Hepatocyte (in vitro differentiated cells): ENCODE results near the gene ARHGEF10L. TPM values are rescaled to one million over a fixed set of nuclear protein-coding genes. Genes with fewer than 3 reads are reported as not detected.

Source experiments
- DNase-seq: peaks from one replicate; pipeline ENCODE4 v3.0.0-alpha.2; 2016; ENCODE audit warnings: low spot score
- H2AFZ ChIP-seq: fragments of 200-600 bp; sonication (generic); 2 replicates; pipeline ENCODE4 v1.6.0; 2016; ENCODE audit warnings: antibody characterized with exemption, mild to moderate bottlenecking
- H3K27ac ChIP-seq: fragments of 200-600 bp; sonication (generic); 2 replicates; pipeline ENCODE4 v1.5.1; 2016; ENCODE audit warnings: mild to moderate bottlenecking
- H3K27me3 ChIP-seq: fragments of 200-600 bp; sonication (generic); 2 replicates; pipeline ENCODE4 v1.6.1; 2016
- H3K36me3 ChIP-seq: fragments of 200-600 bp; sonication (generic); replicated peaks from 2 replicates; pipeline ENCODE4 v1.5.1; 2016; ENCODE audit warnings: low read depth; ENCODE audit not compliant: insufficient read depth
- H3K4me1 ChIP-seq: fragments of 200-600 bp; sonication (generic); 2 replicates; pipeline ENCODE4 v1.5.1; 2016; ENCODE audit warnings: mild to moderate bottlenecking, moderate library complexity; ENCODE audit not compliant: insufficient read depth
- H3K4me2 ChIP-seq: fragments of 200-600 bp; sonication (generic); 2 replicates; pipeline ENCODE4 v1.6.0; 2016
- H3K4me3 ChIP-seq: fragments of 200-600 bp; sonication (generic); 2 replicates; pipeline ENCODE4 v1.5.1; 2016; ENCODE audit warnings: mild to moderate bottlenecking
- H3K79me2 ChIP-seq: fragments of 200-600 bp; sonication (generic); 2 replicates; pipeline ENCODE4 v1.6.0; 2017; ENCODE audit warnings: mild to moderate bottlenecking
- H3K9me2 ChIP-seq: fragments of 200-600 bp; sonication (generic); replicated peaks from 2 replicates; pipeline ENCODE4 v1.6.0; 2017; ENCODE audit warnings: mild to moderate bottlenecking; ENCODE audit not compliant: insufficient read depth
- H3K9me3 ChIP-seq: fragments of 200-600 bp; sonication (generic); 2 replicates; pipeline ENCODE4 v1.5.1; 2016; ENCODE audit warnings: low read depth, mild to moderate bottlenecking
- H4K20me1 ChIP-seq: fragments of 200-600 bp; sonication (generic); 2 replicates; pipeline ENCODE4 v1.6.0; 2016; ENCODE audit warnings: mild to moderate bottlenecking; ENCODE audit not compliant: insufficient read depth, poor library complexity, severe bottlenecking
- CTCF ChIP-seq: fragments of 200-600 bp; sonication (generic); IDR thresholded peaks from 2 replicates; pipeline ENCODE4 v1.5.1; 2016; ENCODE audit warnings: antibody characterized with exemption, mild to moderate bottlenecking; ENCODE audit not compliant: poor library complexity
- EZH2 ChIP-seq: fragments of 200-600 bp; sonication (generic); IDR thresholded peaks from 2 replicates; pipeline ENCODE4 v1.6.1; 2016; ENCODE audit warnings: antibody characterized with exemption, mild to moderate bottlenecking, borderline replicate concordance
- EZH2phosphoT487 ChIP-seq: fragments of 200-600 bp; sonication (generic); IDR thresholded peaks from one replicate; pipeline ENCODE4 v1.6.1; 2018; ENCODE audit warnings: antibody characterized with exemption, mild to moderate bottlenecking, low read depth, moderate library complexity; ENCODE audit not compliant: unreplicated experiment, severe bottlenecking
- WGBS: methylation state at CpG from one replicate; pipeline ENCODE4 v1.1.6; 2016; ENCODE audit warnings: low lambda C conversion rate; ENCODE audit errors: missing lambda C conversion rate; 5-methylcytosine and 5-hydroxymethylcytosine counted together
- polyA plus RNA-seq: library from polyadenylated mRNA; unstranded; fragments of >200 nt; fragmentation: Nextera tagmentation; extraction: Ambion mirVana; gene quantifications from 2 replicates; pipeline ENCODE4 v1.2.1, GENCODE V29; 2016
- total RNA-seq: library from RNA; depleted of rRNA; stranded (reverse); fragments of >200 nt; gene quantifications from 2 replicates; pipeline ENCODE4 v1.2.3, GENCODE V29; 2014

Gene ARHGEF10L
- total and polyA plus RNA-seq, 2 experiments from 2014 or later, result 40.4 to 48.3 TPM

GRCh38 chr1:17620448-17620847 lies 81.0 kb downstream of the ARHGEF10L start:
- Histone ChIP-seq H3K4me2 (no peak overlapping the region), H2AFZ (no peak overlapping the region), H3K4me3 (no peak overlapping the region), H3K79me2 (no peaks in the 10 kb centered on the region), H3K4me1 (no peaks in the 10 kb centered on the region), H3K27me3 (no peaks in the 10 kb centered on the region), H3K36me3 (no peaks in the 10 kb centered on the region), H3K27ac (no peak overlapping the region), H3K9me3 (no peaks in the 10 kb centered on the region), H4K20me1 (no peaks in the 10 kb centered on the region), H3K9me2 (no peaks in the 10 kb centered on the region)
- no peak for DNase-seq
- WGBS, result 96% methylated on average over 5 of the region's 5 CpGs
- TF ChIP-seq EZH2phosphoT487, result no peak
- no peak for TF ChIP-seq EZH2
- TF ChIP-seq CTCF, result no peak

- WGBS, result 98% methylated on average over 10 of the region's 10 CpGs
- Histone ChIP-seq H4K20me1 (no peaks in the 10 kb centered on the region), H3K36me3 (no peaks in the 10 kb centered on the region), H2AFZ (no peak overlapping the region), H3K4me3 (no peak overlapping the region), H3K27ac (no peak overlapping the region), H3K79me2 (no peaks in the 10 kb centered on the region), H3K9me2 (no peaks in the 10 kb centered on the region), H3K4me2 (no peak overlapping the region), H3K27me3 (no peaks in the 10 kb centered on the region), H3K9me3 (no peaks in the 10 kb centered on the region), H3K4me1 (no peaks in the 10 kb centered on the region)
- TF ChIP-seq CTCF (no peak), EZH2 (no peak), EZH2phosphoT487 (no peak)
- DNase-seq, result no peak
These were observed 82.2 kb downstream of the ARHGEF10L start for GRCh38 chr1:17621691-17622090.

- H3K27me3 ChIP-seq, result no peaks in the 10 kb centered on the region
- no peaks in the 10 kb centered on the region for H3K9me2 ChIP-seq
- H3K79me2 ChIP-seq, result no peaks in the 10 kb centered on the region
- no peak for TF ChIP-seq EZH2phosphoT487
- DNase-seq, result no peak
- no peaks in the 10 kb centered on the region for H3K9me3 ChIP-seq
- H3K36me3 ChIP-seq, result no peaks in the 10 kb centered on the region
- H3K4me1 ChIP-seq, result no peaks in the 10 kb centered on the region
- WGBS, result 98% methylated on average over 21 of the region's 22 CpGs
- no peak overlapping the region for H3K27ac ChIP-seq
- no peak overlapping the region for H3K4me2 ChIP-seq
- no peaks in the 10 kb centered on the region for H4K20me1 ChIP-seq
- no peak overlapping the region for H3K4me3 ChIP-seq
- no peak overlapping the region for H2AFZ ChIP-seq
These were observed 83.3 kb downstream of the ARHGEF10L start for GRCh38 chr1:17622823-17623222.

- Histone ChIP-seq H3K79me2 (no peaks in the 10 kb centered on the region), H3K27me3 (no peaks in the 10 kb centered on the region), H3K36me3 (no peaks in the 10 kb centered on the region), H3K9me3 (no peaks in the 10 kb centered on the region), H3K4me3 (no peak overlapping the region), H3K9me2 (no peaks in the 10 kb centered on the region), H2AFZ (no peak overlapping the region), H3K4me1 (no peaks in the 10 kb centered on the region), H3K27ac (no peak overlapping the region), H4K20me1 (no peaks in the 10 kb centered on the region), H3K4me2 (no peak overlapping the region)
- WGBS, result 90% methylated on average over 8 of the region's 8 CpGs
- DNase-seq, result no peak
- TF ChIP-seq CTCF, result no peak
These were observed 85.2 kb downstream of the ARHGEF10L start for GRCh38 chr1:17624611-17625233.
